ENCODE measurements around the gene SYPL2. TPM values are rescaled to one million over a fixed set of nuclear protein-coding genes. Genes with fewer than 3 reads are reported as not detected.

SYPL2 gene
- total and polyA plus RNA-seq, 3 donors from 2014 or later, result 29.7 to 67.5 (median 46.1) TPM

DNA sequence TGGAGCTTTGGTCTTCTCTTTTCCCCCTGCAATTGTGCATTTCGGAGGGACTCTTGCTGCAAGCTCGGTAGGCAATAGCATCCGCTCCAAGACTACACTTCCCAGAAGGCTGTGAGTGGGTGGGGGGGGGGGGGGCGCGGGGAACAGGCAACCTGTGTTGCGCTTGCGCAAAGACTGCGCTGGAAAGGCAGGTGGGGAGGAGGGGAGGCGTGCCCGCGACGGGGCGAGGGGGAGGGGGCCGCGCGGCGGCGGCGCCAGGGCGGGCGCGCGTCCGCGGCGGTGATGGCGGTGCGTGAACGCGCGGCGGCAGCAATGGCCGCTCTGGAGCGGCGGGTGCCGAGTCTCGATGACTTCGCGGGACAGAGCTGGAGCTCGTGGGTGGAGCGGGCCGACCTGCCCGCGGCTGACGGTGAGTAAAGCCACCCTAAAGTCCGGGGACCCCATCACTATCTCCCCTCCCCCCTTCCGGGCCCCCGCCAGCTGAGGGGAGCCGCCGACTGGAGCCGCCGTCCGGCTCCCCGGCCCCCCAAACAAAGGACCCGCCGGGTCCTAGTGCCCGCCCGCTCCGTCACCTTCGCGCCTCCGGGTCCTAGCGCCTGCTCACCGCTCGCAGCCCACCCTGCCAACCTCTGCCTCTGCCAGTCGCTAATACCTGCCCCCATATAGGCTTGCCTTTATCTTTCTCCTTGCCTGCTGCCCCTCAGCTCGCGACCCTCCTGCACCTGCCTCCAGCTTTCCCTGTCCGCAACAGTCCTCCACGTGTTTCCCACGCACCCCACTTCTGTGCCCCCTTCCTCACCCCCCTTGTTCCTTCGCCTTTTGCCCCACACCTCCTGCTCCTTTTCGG lies 17.5 kb downstream of the SYPL2 start, which contains the start of gene ATXN7L2:
TSS of gene ATXN7L2 (plus strand) at position 234 of the 847 bp plus-strand sequence. CDS start at position 283, 49 bp downstream.
- Histone ChIP-seq H3K4me1 (peaks cover 20% of the 10 kb centered on the region), H3K36me3 (ENCODE audit: low read depth, missing control alignments) (no peaks in the 10 kb centered on the region), H3K9me3 (no peaks in the 10 kb centered on the region), H3K27ac (peak within 1 kb of the TSS; percentile 94 to 97), H3K27me3 (no peaks in the 10 kb centered on the region), H3K4me3 (peak within 1 kb of the TSS; percentile 73 to 83)
- 1 to 2% methylated on average over 25 to 68 of the region's 73 CpGs for WGBS, 2 donors
- intact Hi-C loops (cut with DNase I; ENCODE audit: low total_unique reads), result no loop called here
- DNase-seq, result peak; percentile 92
- no peak for TF ChIP-seq POLR2A (IDR thresholded peaks at IDR 0.05)
- TF ChIP-seq, protein P1, sequence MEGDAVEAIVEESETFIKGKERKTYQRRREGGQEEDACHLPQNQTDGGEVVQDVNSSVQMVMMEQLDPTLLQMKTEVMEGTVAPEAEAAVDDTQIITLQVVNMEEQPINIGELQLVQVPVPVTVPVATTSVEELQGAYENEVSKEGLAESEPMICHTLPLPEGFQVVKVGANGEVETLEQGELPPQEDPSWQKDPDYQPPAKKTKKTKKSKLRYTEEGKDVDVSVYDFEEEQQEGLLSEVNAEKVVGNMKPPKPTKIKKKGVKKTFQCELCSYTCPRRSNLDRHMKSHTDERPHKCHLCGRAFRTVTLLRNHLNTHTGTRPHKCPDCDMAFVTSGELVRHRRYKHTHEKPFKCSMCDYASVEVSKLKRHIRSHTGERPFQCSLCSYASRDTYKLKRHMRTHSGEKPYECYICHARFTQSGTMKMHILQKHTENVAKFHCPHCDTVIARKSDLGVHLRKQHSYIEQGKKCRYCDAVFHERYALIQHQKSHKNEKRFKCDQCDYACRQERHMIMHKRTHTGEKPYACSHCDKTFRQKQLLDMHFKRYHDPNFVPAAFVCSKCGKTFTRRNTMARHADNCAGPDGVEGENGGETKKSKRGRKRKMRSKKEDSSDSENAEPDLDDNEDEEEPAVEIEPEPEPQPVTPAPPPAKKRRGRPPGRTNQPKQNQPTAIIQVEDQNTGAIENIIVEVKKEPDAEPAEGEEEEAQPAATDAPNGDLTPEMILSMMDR (IDR thresholded peaks at IDR 0.05), result no peak

DNA sequence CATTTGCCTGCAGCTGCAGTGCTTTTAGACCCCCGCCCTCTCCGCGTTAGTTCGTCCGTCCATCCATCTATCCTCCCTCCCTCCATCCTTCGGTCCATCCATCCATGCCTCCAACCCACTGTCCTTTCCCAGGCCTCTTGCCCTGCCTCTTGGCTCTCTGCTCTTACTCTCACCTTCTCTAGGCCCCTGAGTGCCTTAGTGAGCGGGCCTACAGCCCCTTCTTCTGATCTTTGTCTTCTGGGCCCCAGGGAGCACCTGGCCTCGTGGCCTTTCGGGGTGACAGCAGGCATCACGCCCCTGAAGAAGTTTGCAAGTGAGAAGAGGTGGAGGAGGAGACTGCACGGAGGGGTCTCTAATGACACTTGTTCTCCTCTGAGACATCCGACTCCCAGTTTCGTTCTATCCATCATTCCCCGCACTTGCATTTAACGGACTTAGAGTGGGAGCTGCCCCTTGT lies 18.2 kb downstream of the SYPL2 start:
- WGBS, 2 donors, result 17 to 19% methylated on average over 15 of the region's 15 CpGs
- Histone ChIP-seq H3K4me3 (peak overlapping the region; percentile 73 to 83), H3K9me3 (no peaks in the 10 kb centered on the region), H3K27ac (peak overlapping the region in 1 of 2 donors; percentile 94), H3K27me3 (no peaks in the 10 kb centered on the region), H3K4me1 (peaks cover 20% of the 10 kb centered on the region), H3K36me3 (ENCODE audit: low read depth, missing control alignments) (no peaks in the 10 kb centered on the region)
- intact Hi-C loops (cut with DNase I; ENCODE audit: low total_unique reads), result no loop called here
- no peak for TF ChIP-seq POLR2A (IDR thresholded peaks at IDR 0.05)
- TF ChIP-seq, protein P1 (IDR thresholded peaks at IDR 0.05), result no peak
- no peak for DNase-seq

DNA sequence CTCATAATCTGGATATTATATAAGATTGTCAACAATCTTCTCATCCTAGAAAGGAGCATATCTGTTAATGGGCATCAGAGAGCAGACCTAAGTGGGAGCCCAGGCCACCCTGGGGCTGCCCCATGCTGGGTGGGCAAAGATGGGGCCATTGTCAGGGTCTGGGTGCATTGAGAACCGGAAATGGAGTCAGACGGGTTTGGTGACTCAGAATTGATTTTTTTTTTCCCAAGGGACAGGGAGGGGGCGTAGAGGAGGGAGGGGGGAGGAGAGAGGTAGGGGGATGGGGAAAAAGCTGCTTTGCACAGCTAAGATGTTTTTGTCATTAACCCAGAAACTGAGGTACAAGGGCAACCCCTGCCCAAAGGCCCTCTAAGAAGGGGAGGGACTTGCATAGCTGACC lies 18.7 kb downstream of the SYPL2 start:
- no peak for DNase-seq
- H3K27ac ChIP-seq, result no peak overlapping the region
- no peak for TF ChIP-seq POLR2A (IDR thresholded peaks at IDR 0.05)
- TF ChIP-seq, protein P1 (IDR thresholded peaks at IDR 0.05), result no peak
- H3K27me3 ChIP-seq, result no peaks in the 10 kb centered on the region
- WGBS, 2 donors, result 18% methylated on average over 3 of the region's 3 CpGs
- H3K4me3 ChIP-seq, result peak overlapping the region in 1 of 2 donors; percentile 73
- intact Hi-C loops (cut with DNase I; ENCODE audit: low total_unique reads), result no loop called here
- peaks cover 20% of the 10 kb centered on the region for H3K4me1 ChIP-seq
- H3K9me3 ChIP-seq, result no peaks in the 10 kb centered on the region
- no peaks in the 10 kb centered on the region for H3K36me3 ChIP-seq (ENCODE audit: low read depth, missing control alignments)

DNA sequence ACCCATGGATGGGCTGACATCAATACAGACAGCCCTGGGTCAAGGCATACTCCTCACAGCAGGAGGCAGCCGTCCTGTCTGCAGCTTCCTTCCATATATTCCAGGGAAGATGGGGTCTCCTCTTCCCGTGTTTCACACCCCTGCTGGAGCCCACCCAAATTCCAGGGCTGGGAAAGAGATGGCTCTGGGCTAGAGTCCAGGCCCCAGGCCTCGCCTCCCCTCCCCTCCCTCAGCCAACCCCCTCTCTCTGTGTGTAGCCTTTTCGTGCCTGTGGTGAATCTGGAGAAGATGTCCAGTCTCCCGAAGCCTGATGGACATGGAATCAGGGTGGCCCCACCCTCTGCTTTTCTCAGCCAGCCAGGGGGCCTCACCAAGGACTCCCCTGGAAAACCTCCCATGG lies 20.9 kb downstream of the SYPL2 start:
- intact Hi-C loops (cut with DNase I; ENCODE audit: low total_unique reads), result no loop called here
- Histone ChIP-seq H3K4me1 (peaks cover 23% of the 10 kb centered on the region), H3K27me3 (no peaks in the 10 kb centered on the region), H3K36me3 (ENCODE audit: low read depth, missing control alignments) (no peaks in the 10 kb centered on the region), H3K27ac (no peak overlapping the region), H3K4me3 (no peak overlapping the region), H3K9me3 (no peaks in the 10 kb centered on the region)
- WGBS, 2 donors, result 62 to 74% methylated on average over 4 to 5 of the region's 5 CpGs
- TF ChIP-seq, protein P1 (IDR thresholded peaks at IDR 0.05), result no peak
- no peak for TF ChIP-seq POLR2A (IDR thresholded peaks at IDR 0.05)
- no peak for DNase-seq

All from testis (tissue), 3 donors.